Measurements from ENCODE around the gene FIS1. TPM values are rescaled to one million over a fixed set of nuclear protein-coding genes. Genes with fewer than 3 reads are reported as not detected.
A peak's percentile ranks its signal among the peaks of the same experiment; 100 is the strongest.

FIS1 gene
- polyA plus RNA-seq, 1 of the 3 experiments (the other 2 are of a cell fraction): 1,313 TPM

DNA sequence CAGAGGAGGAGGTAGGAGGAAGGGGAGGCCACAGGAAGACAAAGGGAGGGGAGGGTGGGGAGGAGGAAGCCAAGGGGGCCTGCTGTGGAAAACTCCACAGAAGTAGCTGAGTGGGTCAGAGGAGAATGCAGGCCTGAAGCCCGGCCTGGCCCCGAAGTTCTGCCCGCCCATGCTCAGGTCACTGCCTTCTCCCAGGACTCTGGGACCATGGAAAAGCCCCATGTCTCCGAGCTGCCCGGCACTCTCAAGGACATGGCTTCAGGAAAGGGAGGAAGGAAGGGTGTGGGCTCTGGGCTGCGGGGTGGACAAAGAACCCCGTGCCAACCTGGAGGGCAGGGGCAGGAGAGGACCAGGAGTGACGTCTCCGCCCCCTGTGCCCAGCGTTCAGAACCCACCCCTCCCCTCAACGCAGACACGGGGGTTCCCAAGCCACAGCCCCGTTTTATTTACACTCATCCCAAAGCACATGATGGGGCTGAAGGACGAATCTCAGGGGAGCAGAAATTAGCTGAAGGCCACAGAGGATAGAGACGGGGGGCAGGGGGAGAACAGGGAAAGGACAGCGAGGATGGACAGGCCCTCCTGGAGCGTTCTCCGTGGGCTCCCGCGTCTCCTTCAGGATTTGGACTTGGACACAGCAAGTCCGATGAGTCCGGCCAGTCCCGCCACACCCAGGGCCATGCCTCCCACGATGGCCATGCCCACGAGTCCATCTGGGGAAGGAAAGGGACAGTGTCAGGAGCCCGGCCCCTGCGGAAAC, 5.5 kb downstream of the FIS1 start:
- Histone ChIP-seq H3K4me2 (no peak overlapping the region), H3K27me3 (ENCODE audit: insufficient read depth) (no peaks in the 10 kb centered on the region), H3K4me3 (ENCODE audit: low read depth in 2 of 2, low read length in 1 of 2) (no peak overlapping the region), H3K79me2 (ENCODE audit: insufficient read depth) (peaks cover 38% of the 10 kb centered on the region), H3K4me1 (ENCODE audit: control insufficient read depth in 1 of 2, insufficient read depth in 2 of 2, low read depth in 1 of 2, low read length in 1 of 2) (peaks cover 7% of the 10 kb centered on the region in 2 experiments; a peak in 1 of 4 replicates), H3F3A (replicated peaks; ENCODE audit: insufficient read depth) (peaks cover 7% of the 10 kb centered on the region), H2AFZ (ENCODE audit: low read depth) (no peak overlapping the region), H3K36me3 (replicated peaks in 1 of 2; ENCODE audit: control insufficient read depth in 1 of 2, insufficient read depth in 2 of 2, low read length in 1 of 2) (peaks cover 36 to 46% of the 10 kb centered on the region in 2 experiments), H3K9me2 (no peaks in the 10 kb centered on the region), H3K9ac (no peak overlapping the region), H3K9me3 (no peaks in the 10 kb centered on the region), H4K20me1 (ENCODE audit: insufficient read depth) (peaks cover 10% of the 10 kb centered on the region; the same call in 1 of the 2 replicates), H3K27ac (ENCODE audit: low read depth in 2 of 2, low read length in 1 of 2) (no peak overlapping the region; a peak in 1 of 4 replicates)
- POLR2A ChIA-PET: interaction anchor here (0.6 to 1.4 kb wide), 2 partner anchors 12 to 22 kb away, joined by 3 to 5 read pairs; partner anchors contain the start of genes PLOD3 and ZNHIT1
- TF ChIP-seq RXRA (IDR thresholded peaks at IDR 0.05; ENCODE audit: borderline replicate concordance, low read depth) (no peak), TCF12 (IDR thresholded peaks at IDR 0.05) (no peak), SMC3 (IDR thresholded peaks at IDR 0.05; ENCODE audit: low read depth, low read length) (no peak), TEAD4 (IDR thresholded peaks at IDR 0.05; ENCODE audit: borderline replicate concordance, insufficient read depth) (no peak), EZH2phosphoT487 (IDR thresholded peaks at IDR 0.05; ENCODE audit: borderline replicate concordance, low read depth) (no peak), RFX5 (IDR thresholded peaks at IDR 0.05; ENCODE audit: low read length) (no peak), NRF1 (IDR thresholded peaks at IDR 0.05; ENCODE audit: low read depth, low read length) (no peak), JUND (IDR thresholded peaks at IDR 0.05) (no peak), ELF1 (IDR thresholded peaks at IDR 0.05) (no peak), NFIC (IDR thresholded peaks at IDR 0.05; ENCODE audit: borderline replicate concordance) (no peak), RCOR1 (IDR thresholded peaks at IDR 0.05; ENCODE audit: low read length) (no peak), GATA2 (CRISPR knock-in tag; IDR thresholded peaks at IDR 0.05) (no peak), GABPA (IDR thresholded peaks at IDR 0.05; ENCODE audit: low read depth) (no peak), MXI1 (IDR thresholded peaks at IDR 0.05; ENCODE audit: low read depth, low read length) (no peak)
- TF ChIP-seq, protein P1, sequence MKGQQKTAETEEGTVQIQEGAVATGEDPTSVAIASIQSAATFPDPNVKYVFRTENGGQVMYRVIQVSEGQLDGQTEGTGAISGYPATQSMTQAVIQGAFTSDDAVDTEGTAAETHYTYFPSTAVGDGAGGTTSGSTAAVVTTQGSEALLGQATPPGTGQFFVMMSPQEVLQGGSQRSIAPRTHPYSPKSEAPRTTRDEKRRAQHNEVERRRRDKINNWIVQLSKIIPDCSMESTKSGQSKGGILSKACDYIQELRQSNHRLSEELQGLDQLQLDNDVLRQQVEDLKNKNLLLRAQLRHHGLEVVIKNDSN (IDR thresholded peaks at IDR 0.05; ENCODE audit: borderline replicate concordance, low read depth): no peak
- TF ChIP-seq, protein P2, sequence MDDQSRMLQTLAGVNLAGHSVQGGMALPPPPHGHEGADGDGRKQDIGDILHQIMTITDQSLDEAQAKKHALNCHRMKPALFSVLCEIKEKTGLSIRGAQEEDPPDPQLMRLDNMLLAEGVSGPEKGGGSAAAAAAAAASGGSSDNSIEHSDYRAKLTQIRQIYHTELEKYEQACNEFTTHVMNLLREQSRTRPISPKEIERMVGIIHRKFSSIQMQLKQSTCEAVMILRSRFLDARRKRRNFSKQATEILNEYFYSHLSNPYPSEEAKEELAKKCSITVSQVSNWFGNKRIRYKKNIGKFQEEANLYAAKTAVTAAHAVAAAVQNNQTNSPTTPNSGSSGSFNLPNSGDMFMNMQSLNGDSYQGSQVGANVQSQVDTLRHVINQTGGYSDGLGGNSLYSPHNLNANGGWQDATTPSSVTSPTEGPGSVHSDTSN (IDR thresholded peaks at IDR 0.05): no peak
- TF ChIP-seq, protein P3, sequence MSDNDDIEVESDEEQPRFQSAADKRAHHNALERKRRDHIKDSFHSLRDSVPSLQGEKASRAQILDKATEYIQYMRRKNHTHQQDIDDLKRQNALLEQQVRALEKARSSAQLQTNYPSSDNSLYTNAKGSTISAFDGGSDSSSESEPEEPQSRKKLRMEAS (IDR thresholded peaks at IDR 0.05; ENCODE audit: low read depth): no peak
- TF ChIP-seq, protein P4, sequence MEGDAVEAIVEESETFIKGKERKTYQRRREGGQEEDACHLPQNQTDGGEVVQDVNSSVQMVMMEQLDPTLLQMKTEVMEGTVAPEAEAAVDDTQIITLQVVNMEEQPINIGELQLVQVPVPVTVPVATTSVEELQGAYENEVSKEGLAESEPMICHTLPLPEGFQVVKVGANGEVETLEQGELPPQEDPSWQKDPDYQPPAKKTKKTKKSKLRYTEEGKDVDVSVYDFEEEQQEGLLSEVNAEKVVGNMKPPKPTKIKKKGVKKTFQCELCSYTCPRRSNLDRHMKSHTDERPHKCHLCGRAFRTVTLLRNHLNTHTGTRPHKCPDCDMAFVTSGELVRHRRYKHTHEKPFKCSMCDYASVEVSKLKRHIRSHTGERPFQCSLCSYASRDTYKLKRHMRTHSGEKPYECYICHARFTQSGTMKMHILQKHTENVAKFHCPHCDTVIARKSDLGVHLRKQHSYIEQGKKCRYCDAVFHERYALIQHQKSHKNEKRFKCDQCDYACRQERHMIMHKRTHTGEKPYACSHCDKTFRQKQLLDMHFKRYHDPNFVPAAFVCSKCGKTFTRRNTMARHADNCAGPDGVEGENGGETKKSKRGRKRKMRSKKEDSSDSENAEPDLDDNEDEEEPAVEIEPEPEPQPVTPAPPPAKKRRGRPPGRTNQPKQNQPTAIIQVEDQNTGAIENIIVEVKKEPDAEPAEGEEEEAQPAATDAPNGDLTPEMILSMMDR (IDR thresholded peaks at IDR 0.05): no peak
- TF ChIP-seq, protein P5, sequence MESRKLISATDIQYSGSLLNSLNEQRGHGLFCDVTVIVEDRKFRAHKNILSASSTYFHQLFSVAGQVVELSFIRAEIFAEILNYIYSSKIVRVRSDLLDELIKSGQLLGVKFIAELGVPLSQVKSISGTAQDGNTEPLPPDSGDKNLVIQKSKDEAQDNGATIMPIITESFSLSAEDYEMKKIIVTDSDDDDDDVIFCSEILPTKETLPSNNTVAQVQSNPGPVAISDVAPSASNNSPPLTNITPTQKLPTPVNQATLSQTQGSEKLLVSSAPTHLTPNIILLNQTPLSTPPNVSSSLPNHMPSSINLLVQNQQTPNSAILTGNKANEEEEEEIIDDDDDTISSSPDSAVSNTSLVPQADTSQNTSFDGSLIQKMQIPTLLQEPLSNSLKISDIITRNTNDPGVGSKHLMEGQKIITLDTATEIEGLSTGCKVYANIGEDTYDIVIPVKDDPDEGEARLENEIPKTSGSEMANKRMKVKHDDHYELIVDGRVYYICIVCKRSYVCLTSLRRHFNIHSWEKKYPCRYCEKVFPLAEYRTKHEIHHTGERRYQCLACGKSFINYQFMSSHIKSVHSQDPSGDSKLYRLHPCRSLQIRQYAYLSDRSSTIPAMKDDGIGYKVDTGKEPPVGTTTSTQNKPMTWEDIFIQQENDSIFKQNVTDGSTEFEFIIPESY (IDR thresholded peaks at IDR 0.05; ENCODE audit: borderline replicate concordance, low read depth): no peak
- DNase-seq: peak; percentile 26
- CTCF ChIA-PET: interaction anchor here (1.2 kb wide), 1 partner anchor 95 kb away, joined by 4 read pairs; no protein-coding TSS in a partner anchor
- WGBS (ENCODE audit: low lambda C conversion rate): 90% methylated on average over 27 of the region's 27 CpGs

All from SK-N-SH (cell line).